IPS-NIHi7 (cell line): Measurements from ENCODE around the gene IQGAP2.
A peak's percentile ranks its signal among the peaks of the same experiment; 100 is the strongest.
"Not testable (repeated sequence)": the region's sequence is repeated elsewhere in the genome, so short reads cannot be mapped to it uniquely, and the experiment has no call there.

Experiments used
- DNase-seq: peaks from one replicate; pipeline ENCODE4 v3.0.0; 2012; ENCODE audit warnings: mixed read lengths; ENCODE audit errors: extremely low spot score

Gene IQGAP2

DNA sequence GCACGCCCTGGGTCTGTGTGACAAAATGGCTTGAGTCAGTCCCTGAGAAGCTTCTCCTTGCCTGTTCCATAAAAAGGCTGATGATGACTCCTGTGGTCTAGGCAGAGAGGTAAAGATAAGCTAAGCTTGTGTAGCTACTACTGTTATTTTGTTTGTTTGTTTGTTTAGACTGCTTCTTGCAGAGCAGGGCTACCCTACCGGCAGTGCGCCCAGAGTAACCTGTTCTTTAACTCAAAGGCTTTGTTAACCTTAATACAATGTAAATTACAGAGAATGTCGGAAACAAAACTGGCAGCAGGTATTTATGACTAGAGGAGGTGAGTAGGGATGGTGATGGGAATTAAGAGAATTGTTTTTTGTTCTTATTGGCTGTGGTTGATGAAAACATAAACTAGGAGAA lies 132.5 kb downstream of the IQGAP2 start:
- DNase-seq: peak; percentile 26

DNA sequence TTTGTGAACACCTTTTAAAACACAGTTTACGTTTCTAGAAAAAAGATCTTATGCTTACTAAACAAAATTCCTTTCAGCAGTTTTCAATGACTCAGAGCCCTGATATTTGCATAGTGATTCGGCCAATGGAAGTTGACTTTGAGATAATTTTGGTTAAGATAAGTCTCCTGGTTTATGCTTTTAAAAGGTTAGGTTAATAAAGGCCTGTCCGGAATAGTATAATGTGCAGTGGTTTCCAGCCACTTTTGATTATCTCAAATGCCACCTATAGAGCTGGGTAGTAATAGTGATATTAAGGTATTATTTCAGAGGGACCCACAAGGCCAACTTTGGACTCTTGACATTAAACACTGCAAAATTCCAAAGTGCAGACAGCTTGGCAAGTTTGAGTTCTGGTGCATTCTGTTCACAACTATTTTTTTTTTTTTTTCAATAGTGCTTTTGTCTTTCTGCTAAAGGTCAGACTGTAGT lies 134.0 kb downstream of the IQGAP2 start:
- no peak for DNase-seq

DNA sequence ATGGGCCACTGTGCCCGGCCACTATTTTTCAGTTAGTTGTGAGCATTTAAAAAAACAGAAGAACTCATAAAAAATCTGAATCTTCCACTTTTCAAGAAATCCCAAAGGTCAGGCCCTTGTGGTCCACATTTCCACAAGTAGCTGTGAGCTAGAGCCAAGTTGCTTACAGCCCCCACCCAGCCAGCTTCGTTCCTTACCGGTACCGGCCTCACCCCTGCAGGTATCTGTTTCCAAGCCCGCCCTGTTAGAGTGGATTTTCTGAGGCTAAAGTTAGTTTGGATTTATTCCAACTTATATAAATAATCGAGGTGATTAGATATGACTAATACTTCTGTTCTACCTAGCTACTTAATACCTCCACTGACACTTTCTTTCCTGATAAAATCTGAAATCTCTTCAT lies 139.2 kb downstream of the IQGAP2 start:
- DNase-seq: no peak

DNA sequence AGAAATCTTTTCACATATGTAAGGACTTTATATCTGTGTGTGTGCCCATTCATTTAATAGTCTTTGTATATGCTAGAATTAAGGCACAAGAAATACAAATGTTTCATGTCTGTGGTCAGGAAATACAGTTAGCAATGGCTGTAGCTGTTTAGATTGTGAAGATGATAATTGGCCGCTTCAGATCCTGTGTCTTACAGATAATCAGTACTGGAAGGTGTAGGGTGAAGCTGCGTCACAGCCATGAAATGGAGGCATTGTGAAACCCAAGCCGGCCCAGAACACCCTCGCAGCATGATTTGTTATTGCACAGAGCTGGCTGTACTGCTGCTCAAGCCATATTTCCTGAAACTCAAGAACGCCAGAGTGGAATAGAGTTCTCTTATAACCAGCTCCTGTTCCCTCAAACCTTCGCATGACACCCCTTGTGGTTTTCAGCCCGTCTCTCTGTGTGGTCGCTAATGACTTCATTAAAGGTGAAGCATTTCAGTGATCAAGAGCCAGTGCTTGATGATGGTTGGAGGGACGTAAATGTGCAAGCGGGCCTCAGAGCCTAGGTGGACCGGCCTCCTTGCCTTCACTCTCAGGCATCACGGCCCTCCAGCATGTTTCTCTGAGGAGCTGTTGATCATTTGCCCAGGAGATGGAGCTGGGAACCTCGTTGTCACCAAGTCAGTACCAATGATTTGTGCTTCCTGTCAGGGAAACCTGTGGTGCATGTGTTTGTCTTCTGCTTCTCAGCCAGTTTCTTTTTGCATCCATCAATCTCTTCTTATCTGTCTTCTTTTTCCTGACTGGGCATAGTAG lies 140.0 kb downstream of the IQGAP2 start:
- no peak for DNase-seq

DNA sequence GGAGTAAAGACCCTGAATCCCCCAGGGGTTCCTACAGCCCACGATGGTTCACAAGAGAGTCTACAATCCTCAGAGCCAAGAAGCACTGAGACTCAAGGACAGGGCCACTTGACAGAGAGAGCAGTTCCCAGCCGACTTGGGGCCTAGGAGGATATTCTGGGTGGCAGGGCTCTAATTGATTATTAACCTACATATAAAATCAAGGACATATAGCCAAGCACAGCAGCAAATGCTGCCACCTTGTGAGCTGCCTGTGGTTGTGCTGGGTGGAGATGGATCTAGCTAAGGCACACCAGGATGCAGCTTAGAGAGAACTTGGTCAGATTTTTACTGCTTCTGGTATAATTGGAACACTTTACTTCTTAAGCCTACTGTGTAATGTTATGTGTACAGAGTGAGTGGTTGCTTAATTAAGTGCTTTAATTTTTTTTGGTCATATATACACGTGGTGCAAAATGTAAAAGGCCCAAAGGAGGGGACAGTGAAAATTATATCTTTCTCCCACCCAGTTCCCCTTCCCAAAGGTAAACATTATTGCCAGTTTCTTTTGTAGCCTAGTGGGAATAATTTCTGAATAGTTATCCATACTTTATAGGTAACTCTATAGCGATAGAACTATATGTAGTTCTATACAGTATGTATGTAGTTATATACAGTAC lies 141.3 kb downstream of the IQGAP2 start:
- DNase-seq: peak; percentile 72

DNA sequence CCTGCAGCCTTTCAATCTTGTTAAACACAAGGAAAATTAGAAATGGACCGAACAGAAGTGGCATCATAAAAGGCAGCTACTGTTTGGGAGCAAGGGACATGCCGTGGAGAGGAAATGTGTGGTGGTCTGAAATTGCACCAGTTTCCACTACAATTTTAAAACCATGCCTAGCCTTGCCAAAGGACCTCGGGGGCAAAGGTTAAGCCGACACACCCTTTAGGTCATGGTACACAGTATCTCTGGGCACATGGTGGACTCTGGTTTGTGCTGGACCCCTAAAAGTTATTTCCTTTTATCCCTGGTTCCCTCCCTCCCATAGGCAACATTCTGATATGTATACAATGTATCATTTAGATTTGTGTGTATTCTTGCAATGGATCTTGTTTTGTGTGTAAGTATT lies 142.1 kb downstream of the IQGAP2 start:
- DNase-seq: no peak

DNA sequence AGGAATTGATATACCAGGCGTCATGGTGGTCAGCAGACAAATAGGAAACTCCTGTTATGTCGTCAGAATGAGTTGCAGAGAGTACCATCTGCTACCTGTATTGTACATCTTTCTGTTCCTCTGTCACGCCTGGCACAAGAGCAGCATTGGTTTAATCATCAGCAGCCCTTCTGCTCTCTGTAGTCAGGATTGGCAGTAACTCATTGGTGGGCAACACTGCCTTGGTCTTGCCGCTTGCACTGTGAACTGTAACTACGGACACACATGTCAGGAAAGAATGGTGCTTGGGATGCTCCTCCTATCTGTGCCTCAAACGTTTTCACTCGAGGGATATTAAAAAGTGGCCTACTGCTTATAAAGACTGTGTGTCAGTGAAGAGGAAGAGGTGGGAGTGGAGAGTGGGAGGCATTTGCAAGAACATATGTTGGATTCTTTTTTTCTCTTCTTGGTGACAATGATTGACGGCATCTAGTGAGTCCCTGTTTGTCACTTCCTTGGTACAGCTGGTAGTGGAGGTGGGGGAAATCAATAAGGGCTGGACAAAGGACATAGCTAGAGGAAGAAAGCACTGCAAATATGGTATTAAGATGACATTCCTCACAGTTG lies 143.5 kb downstream of the IQGAP2 start:
- no peak for DNase-seq

DNA sequence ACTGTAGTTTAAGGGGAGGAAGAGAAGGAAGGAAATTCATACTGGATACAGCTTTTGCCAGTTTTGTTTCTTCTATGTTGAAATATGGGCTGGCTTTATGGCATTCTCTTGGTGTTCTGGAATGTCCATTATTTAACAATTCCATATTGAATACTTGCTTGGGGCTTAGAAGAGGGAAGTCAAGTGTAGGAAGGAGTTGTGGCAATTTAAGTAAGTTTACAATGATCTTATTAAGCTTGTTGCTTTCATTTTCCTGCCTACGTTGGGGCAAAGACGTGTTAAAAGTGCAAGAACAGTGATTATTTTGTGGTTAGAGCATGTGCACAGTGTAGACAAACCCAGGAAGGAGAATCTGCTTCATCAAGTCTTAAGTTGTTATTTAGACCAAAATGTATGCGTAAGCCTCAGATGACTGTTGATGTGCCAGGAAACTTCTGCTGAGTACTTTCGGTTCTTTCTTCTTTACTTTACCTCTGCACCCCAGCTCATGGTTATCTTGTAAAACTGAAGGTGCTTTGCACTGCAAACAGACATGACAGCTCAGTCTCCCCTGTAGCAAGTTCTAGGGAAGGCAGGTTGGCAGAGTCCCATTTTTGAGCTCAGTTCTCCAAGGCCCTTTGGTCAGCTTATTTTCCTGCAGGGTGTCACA lies 144.3 kb downstream of the IQGAP2 start:
- DNase-seq: no peak

DNA sequence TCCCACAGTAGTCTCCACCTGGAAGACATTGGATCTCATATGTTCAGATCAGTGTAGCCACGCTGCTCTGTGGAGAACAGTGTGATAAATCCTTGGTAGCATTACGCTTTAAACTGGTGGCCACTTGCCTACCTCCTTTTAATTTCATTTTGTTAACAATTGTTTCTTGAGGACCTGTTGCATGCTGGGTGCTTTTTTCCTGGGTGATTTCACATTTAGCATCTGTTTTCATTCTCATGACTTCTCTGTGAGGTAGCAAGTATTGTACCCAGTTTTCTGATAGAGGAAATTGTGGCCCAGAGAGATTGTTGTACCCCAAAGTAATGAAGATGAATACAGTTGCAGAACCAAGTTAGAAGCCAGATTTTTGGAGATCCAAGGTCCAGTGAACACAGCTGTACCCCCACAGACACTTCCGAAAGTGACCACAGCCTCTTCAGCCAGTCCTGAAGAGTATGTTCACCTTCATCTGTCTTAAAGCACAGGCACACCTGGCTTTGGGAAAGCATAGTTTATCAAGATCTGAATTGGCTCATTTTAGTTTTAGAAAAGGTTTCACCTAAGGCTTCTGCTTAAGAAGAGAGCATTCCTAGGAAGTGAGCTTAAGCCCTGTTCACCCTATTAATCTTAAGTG lies 144.9 kb downstream of the IQGAP2 start:
- no peak for DNase-seq

DNA sequence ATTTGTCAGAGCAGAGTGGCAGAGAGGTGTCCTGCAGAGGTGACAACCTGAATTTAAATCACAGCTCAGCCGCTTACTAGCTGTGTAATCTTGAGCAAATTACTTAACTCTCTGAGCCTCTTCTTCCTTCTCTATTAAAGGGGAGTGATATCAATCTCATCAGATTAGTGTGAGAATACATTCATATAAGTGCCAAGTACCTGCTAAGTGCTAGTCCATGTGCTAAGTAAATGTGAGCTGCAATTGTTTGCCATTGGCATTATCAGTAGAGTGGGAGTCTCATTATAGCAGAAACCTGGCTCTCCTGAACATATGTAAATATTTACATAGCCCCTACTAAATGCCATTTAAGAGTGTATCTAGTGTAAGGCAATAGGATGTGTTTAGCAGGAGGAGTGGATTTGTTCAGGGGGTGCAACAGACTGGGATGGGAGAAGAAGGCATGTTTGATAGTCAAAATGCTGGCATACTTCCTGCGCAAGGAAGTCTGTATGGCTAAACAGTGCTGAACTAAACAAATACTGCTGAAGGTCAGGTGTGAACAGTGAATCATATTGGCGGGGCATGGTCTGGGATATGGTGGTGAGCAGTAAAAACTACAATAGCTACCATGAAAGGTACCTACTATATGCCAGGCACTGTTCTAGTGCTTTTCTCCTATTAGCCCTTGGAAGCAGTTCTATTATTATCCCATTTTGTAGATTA lies 145.6 kb downstream of the IQGAP2 start:
- DNase-seq: no peak

DNA sequence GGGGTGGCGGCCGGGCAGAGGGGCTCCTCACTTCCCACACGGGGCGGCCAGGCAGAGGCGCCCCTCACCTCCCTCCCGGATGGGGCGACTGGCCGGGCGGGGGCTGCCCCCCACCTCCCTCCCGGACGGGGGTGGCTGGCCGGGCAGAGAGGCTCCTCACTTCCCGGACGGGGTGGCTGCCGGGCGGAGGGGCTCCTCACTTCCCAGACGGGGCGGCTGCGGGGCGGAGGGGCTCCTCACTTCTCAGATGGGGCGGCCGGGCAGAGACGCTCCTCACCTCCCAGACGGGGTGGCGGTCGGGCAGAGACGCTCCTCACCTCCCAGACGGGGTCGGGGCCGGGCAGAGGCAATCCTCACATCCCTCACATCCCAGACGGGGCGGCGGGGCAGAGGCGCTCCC lies 147.8 kb downstream of the IQGAP2 start:
- not testable (repeated sequence) for DNase-seq

DNA sequence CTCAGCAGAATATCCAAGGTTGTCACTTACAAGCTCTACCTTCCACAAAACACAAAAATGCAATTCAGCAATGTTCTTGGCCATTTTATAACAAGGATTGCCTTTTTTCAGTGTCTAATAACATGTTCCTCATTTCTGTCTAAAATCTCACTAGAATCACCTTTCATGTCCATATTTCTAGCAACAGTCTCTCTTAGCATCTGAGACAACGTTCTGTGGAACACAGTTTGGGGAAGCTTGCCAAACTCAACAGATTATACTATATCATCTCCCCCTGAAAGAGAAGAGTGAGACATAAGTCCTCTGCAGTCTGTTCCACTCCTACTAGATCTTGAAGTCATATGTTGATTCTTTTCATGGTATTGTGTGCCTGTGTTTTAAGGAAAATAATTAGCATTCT lies 149.5 kb downstream of the IQGAP2 start:
- no peak for DNase-seq

DNA sequence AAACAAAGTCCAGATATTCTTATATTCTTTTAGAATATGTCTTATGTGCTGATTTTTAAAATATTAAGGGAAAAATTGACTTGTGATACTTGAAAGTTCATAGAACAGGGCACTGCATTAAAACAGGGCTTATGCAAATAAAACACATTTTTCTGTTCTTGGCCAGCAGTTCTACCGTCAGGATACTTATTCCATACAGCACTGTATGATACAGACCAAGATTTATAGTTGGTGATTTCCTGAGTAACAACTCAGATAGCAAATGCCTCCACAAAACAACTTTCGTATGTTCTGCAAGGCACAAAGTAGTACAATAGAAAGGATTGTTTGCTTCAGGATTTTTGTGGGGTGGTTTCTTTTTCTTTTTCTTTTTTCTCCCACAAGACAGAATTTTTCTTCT lies 150.2 kb downstream of the IQGAP2 start:
- no peak for DNase-seq

DNA sequence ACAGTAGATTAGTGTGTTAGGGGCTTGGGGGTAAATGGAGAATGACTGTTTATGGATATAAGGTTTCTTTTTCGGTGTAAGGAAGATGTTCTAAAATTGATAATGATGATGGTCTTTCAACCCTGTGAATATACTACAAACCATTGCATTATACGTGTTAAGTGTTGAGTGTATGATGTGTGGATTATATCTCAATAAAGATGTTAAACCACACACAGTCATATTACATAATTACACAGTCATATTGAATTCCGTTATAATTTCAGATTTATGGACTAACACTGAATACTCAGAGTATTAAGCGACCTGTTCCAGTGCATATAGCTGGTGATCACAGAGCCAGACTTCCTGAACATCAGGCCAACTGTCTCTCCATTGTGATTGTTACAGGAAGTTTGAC lies 152.0 kb downstream of the IQGAP2 start:
- no peak for DNase-seq

DNA sequence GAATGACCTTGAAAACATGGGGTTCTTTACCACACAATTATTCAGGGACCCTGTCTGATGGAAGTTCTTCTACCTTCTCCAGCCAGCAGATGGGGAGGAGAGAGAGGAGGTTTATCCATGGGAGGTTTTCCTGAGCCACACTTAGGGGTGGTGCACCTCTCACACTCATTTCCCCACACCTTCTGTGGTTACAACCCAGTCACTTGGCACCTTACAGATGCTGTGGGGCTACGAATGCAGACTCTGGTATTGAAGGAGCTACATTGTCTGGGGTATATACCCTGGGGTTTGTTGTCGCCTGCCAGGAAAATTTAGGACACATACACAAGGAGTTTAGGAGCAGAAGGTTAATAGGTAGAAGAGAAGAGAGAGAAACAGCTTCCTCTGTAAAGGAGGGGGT lies 152.6 kb downstream of the IQGAP2 start:
- DNase-seq: no peak

DNA sequence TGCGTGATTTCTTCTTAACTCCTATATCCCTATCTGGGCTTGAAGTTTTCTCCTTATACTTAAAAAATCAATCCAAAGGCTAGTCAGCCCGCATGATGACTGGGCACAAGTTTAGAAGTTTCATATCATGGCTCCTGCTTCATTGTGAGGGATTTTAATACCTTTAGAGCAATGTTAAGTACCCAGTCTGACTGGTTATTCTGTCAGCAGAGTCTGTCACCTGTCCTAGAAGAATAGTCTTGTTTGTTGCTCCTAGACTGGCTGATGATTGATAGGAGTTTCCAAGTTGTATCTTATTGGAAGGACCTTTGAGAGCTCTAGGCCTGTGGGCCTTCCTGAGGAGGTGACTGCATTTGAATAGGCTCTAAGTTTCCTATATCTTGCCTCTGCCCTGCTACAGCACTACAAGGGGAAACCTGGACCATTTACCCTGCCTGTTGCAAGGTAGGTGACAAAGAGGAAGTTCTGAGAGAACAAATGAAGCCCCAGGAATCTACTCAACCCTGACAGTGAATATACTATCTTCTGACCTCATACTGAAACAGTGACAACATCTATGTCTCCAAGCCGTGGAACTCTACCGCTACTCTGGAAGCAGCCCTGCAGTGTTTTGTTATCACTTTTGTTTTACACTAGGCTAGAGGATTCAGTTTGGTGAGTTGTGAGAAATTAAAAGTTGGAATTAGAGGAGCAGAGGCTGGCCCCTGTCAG lies 153.6 kb downstream of the IQGAP2 start:
- no peak for DNase-seq

DNA sequence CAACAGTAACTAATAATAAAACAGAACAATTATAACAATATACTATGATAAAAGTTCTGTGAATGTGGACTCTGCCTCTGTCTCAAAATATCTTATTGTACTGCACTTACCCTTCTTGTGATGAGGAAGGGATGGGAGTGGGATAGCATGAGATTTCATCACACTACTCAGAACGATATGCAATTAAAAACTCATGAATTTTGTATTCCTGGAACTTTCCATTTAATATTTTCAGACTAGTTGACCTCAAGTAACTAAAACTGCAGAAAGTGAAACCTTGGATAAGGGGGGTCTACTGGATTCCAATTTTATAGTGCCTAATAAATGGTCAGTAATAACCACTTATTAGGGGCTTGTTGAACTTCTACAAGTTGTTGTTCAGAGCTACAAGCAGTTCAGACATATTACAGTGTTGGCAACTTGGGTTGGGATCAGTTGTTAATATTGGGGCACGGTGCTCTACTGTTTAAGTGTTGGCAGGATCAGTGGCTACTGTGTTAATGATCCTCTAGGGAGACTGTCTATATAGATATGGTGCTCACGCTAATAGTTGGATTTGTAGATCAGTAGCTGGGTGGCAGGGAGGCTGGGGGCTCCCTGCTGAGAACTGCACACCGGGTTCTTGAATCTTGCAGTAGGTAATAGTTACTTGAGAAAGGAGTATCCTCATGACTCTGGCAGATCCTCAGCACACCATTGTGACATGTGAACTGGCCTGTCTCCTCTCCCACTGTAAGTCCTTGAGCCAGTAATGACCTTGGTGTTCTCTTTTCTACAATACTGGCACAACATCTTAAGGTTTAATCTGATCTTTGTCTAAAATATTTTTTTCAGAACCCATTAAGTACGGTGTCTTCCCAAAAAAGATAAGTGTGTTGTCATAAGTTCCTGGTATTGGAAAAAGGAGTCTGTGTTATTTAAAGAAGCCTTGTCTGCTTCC lies 158.1 kb downstream of the IQGAP2 start:
- DNase-seq: no peak

DNA sequence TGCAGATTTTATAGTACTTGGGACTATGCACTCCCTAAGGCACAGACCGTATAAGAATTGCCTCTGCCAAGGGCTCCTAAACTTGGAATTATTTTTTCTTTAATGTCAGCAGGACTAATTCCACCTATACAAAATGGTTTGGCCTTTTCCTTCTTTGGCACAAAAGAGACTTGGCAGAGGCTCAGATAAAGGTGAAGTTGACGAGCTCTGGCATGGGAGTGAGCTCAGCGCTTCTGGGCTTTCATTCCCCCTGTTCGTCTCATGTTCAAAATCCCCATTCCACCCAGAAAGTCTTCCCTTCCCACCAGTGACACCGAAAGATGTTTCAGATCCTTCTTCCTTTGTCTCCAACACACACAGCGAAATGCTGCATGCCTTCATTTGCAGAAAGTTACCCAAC lies 158.9 kb downstream of the IQGAP2 start:
- DNase-seq: no peak

DNA sequence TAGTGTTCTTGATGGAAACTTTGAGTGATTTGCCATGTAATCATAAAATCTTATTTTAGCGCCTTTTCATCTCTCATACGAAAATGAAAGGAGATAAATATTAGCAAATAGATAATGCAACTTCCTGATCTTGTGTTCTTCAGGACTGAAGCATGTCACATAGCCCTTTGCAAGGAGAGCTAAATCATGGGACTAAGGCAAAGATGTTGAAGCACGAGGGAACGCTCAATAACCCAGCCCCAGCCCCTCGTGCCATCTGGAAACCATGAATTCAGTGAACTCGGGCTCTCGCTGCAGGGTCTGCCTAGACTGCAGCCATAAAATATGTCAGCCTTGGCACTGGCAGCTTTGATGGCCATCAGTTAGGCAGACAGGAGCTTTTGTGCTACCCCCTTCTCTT lies 161.9 kb downstream of the IQGAP2 start:
- DNase-seq: no peak

DNA sequence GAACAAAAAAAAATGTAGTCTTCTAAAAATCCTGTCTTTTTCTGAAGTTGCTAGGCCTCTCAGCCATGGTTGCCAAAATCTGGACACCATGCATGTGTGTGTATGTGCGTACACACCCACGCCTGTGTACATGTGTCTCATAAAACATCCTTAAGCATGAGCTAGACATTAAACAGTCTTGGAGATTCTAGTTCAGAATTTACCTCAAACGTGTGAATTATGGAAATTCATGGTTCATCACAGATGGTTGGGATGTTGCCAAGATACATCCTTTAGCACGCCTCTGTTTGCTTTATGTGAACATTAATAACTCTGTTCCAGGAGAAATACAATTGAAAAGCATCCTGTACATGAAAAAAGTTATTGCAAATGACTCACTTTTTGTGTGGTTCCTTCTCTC lies 167.1 kb downstream of the IQGAP2 start:
- no peak for DNase-seq
